ENCODE data around the gene ADAM30. TPM values are rescaled to one million over a fixed set of nuclear protein-coding genes. Genes with fewer than 3 reads are reported as not detected.

ADAM30 gene
- not detected for polyA plus RNA-seq (ENCODE audit: insufficient read length)

- no peak for DNase-seq (ENCODE audit: low read depth)
Observed at GRCh38 chr1:119896303-119896702, at the start of gene ADAM30. Gene ADAM30 (minus strand): TSS chr1:119896515. CDS start chr1:119896336, 179 bp downstream.

GRCh38 chr1:119943216-119943615 lies 46.9 kb upstream of the ADAM30 start:
- no peak for DNase-seq (ENCODE audit: low read depth)

- DNase-seq (ENCODE audit: low read depth), result no peak
Observed at GRCh38 chr1:119941392-119941791, 45.1 kb upstream of the ADAM30 start.

- DNase-seq (ENCODE audit: low read depth), result no peak
Observed at GRCh38 chr1:119940697-119941096, 44.4 kb upstream of the ADAM30 start.

- DNase-seq (ENCODE audit: low read depth), result no peak
Observed at GRCh38 chr1:119937198-119937597, 40.9 kb upstream of the ADAM30 start.

GRCh38 chr1:119935915-119936314 lies 39.6 kb upstream of the ADAM30 start:
- no peak for DNase-seq (ENCODE audit: low read depth)

- DNase-seq (ENCODE audit: low read depth), result no peak
Observed at GRCh38 chr1:119935373-119935772, 39.1 kb upstream of the ADAM30 start.

GRCh38 chr1:119933397-119933796 lies 37.1 kb upstream of the ADAM30 start:
- DNase-seq (ENCODE audit: low read depth), result no peak

- DNase-seq (ENCODE audit: low read depth), result no peak
Observed at GRCh38 chr1:119929643-119930315, 33.5 kb upstream of the ADAM30 start.

- no peak for DNase-seq (ENCODE audit: low read depth)
Observed at GRCh38 chr1:119926553-119926952, 30.2 kb upstream of the ADAM30 start.

GRCh38 chr1:119924948-119925898 lies 28.9 kb upstream of the ADAM30 start:
- peak; percentile 56 for DNase-seq (ENCODE audit: low read depth)

- no peak for DNase-seq (ENCODE audit: low read depth)
Observed at GRCh38 chr1:119920104-119920968, 24.0 kb upstream of the ADAM30 start.

- no peak for DNase-seq (ENCODE audit: low read depth)
Observed at GRCh38 chr1:119919241-119919640, 22.9 kb upstream of the ADAM30 start.

GRCh38 chr1:119918301-119918700 lies 22.0 kb upstream of the ADAM30 start:
- no peak for DNase-seq (ENCODE audit: low read depth)

GRCh38 chr1:119917304-119918055 lies 21.2 kb upstream of the ADAM30 start:
- no peak for DNase-seq (ENCODE audit: low read depth)

- no peak for DNase-seq (ENCODE audit: low read depth)
Observed at GRCh38 chr1:119915517-119915916, 19.2 kb upstream of the ADAM30 start.

- no peak for DNase-seq (ENCODE audit: low read depth)
Observed at GRCh38 chr1:119914071-119914470, 17.8 kb upstream of the ADAM30 start.

- DNase-seq (ENCODE audit: low read depth), result no peak
Observed at GRCh38 chr1:119912963-119913362, 16.6 kb upstream of the ADAM30 start.

GRCh38 chr1:119911775-119912174 lies 15.5 kb upstream of the ADAM30 start:
- no peak for DNase-seq (ENCODE audit: low read depth)

GRCh38 chr1:119910618-119911017 lies 14.3 kb upstream of the ADAM30 start:
- no peak for DNase-seq (ENCODE audit: low read depth)

Measured in forelimb muscle (tissue), 1 donor.